Activated B cell treated with CpG ODN at 0.5 μM for 24 hours (primary cell): ENCODE results near the gene CRHR2. TPM values are rescaled to one million over a fixed set of nuclear protein-coding genes. Genes with fewer than 3 reads are reported as not detected.

Source experiments
- ATAC-seq: fragments of 200-7000 bp; cut with Tn5 transposase; one replicate; pipeline ENCODE4 v1.10.0; 2021; ENCODE audit warnings: low read depth, mild to moderate bottlenecking, moderate library complexity
- CTCF ChIA-PET: fragments of 350-600 bp; sonication (Branson Sonifier 250); formaldehyde crosslinking; loops from one replicate; lab custom pipeline; 2021; ENCODE audit warnings: antibody characterized with exemption; lab: Charles Lee
- POLR2A ChIA-PET: fragments of 350-600 bp; sonication (Branson Sonifier 250); formaldehyde crosslinking; loops from one replicate; lab custom pipeline; 2021; ENCODE audit warnings: antibody characterized with exemption; lab: Charles Lee
- DNase-seq: peaks from one replicate; pipeline ENCODE4 v3.0.0; 2022
- H3K27ac Mint-ChIP-seq: one replicate; pipeline ENCODE4 v1.8.0; 2020; ENCODE audit warnings: mixed read lengths
- H3K27me3 Mint-ChIP-seq: one replicate; pipeline ENCODE4 v1.8.0; 2021; ENCODE audit warnings: mixed read lengths
- H3K36me3 Mint-ChIP-seq: one replicate; pipeline ENCODE4 v1.8.0; 2021; ENCODE audit warnings: low read depth, mixed read lengths
- H3K4me1 Mint-ChIP-seq: one replicate; pipeline ENCODE4 v1.8.0; 2021; ENCODE audit warnings: mixed read lengths
- H3K4me3 Mint-ChIP-seq: one replicate; pipeline ENCODE4 v1.8.0; 2020; ENCODE audit warnings: mild to moderate bottlenecking, mixed read lengths
- H3K9me3 Mint-ChIP-seq: one replicate; pipeline ENCODE4 v1.8.0; 2020; ENCODE audit warnings: mixed read lengths
- CTCF ChIP-seq: fragments of 200-600 bp; IDR thresholded peaks from one replicate; pipeline ENCODE4 v1.8.0; 2022; ENCODE audit warnings: antibody characterized with exemption, mild to moderate bottlenecking
- intact Hi-C: fragments of 100-400 bp; cut with micrococcal nuclease; formaldehyde crosslinking; loops from one replicate; pipeline ENCODE4 v1.15.1; 2024
- total RNA-seq: library from RNA; stranded (reverse); gene quantifications from 2 replicates; pipeline ENCODE4 v1.2.3, GENCODE V29; 2022

The CRHR2 gene
- total RNA-seq, 1 donor from 2014 or later, result not detected

GRCh38 chr7:30690011-30690410 is 7.8 kb upstream of the CRHR2 start:
- ChIA-PET POLR2A (no interaction called here), CTCF (no interaction called here)
- no peak for DNase-seq
- no peaks in the 10 kb centered on the region for H3K9me3 Mint-ChIP-seq
- intact Hi-C loops, result no loop called here
- TF ChIP-seq CTCF, result no peak
- no peak overlapping the region for H3K4me3 Mint-ChIP-seq
- H3K27me3 Mint-ChIP-seq, result peaks cover 11% of the 10 kb centered on the region
- no peak overlapping the region for H3K27ac Mint-ChIP-seq
- no peak for ATAC-seq
- no peaks in the 10 kb centered on the region for H3K4me1 Mint-ChIP-seq
- H3K36me3 Mint-ChIP-seq, result no peaks in the 10 kb centered on the region

GRCh38 chr7:30688718-30689221 is 6.5 kb upstream of the CRHR2 start:
- intact Hi-C loops, result no loop called here
- no peaks in the 10 kb centered on the region for H3K9me3 Mint-ChIP-seq
- no peak for TF ChIP-seq CTCF
- H3K4me3 Mint-ChIP-seq, result no peak overlapping the region
- H3K36me3 Mint-ChIP-seq, result no peaks in the 10 kb centered on the region
- DNase-seq (no peak), ATAC-seq (no peak)
- ChIA-PET POLR2A (no interaction called here), CTCF (no interaction called here)
- H3K27me3 Mint-ChIP-seq, result peaks cover 15% of the 10 kb centered on the region
- no peak overlapping the region for H3K27ac Mint-ChIP-seq
- H3K4me1 Mint-ChIP-seq, result no peaks in the 10 kb centered on the region

GRCh38 chr7:30687604-30688003 is 5.3 kb upstream of the CRHR2 start:
- DNase-seq, result no peak
- no peak overlapping the region for H3K4me3 Mint-ChIP-seq
- no peak overlapping the region for H3K27ac Mint-ChIP-seq
- H3K27me3 Mint-ChIP-seq, result peaks cover 23% of the 10 kb centered on the region
- intact Hi-C loops, result no loop called here
- H3K9me3 Mint-ChIP-seq, result no peaks in the 10 kb centered on the region
- ChIA-PET POLR2A (no interaction called here), CTCF (no interaction called here)
- TF ChIP-seq CTCF, result no peak
- H3K36me3 Mint-ChIP-seq, result no peaks in the 10 kb centered on the region
- H3K4me1 Mint-ChIP-seq, result peaks cover 5% of the 10 kb centered on the region
- no peak for ATAC-seq

GRCh38 chr7:30684351-30684750 is 2.1 kb upstream of the CRHR2 start:
- ATAC-seq, result no peak
- DNase-seq, result no peak
- H3K9me3 Mint-ChIP-seq, result no peaks in the 10 kb centered on the region
- H3K27ac Mint-ChIP-seq, result no peak overlapping the region
- no peaks in the 10 kb centered on the region for H3K36me3 Mint-ChIP-seq
- no peak overlapping the region for H3K4me3 Mint-ChIP-seq
- intact Hi-C loops, result no loop called here
- ChIA-PET POLR2A (no interaction called here), CTCF (no interaction called here)
- H3K27me3 Mint-ChIP-seq, result peaks cover 38% of the 10 kb centered on the region
- TF ChIP-seq CTCF, result no peak
- peaks cover 10% of the 10 kb centered on the region for H3K4me1 Mint-ChIP-seq

GRCh38 chr7:30683816-30684215 is 1.6 kb upstream of the CRHR2 start:
- no peak for ATAC-seq
- peaks cover 10% of the 10 kb centered on the region for H3K4me1 Mint-ChIP-seq
- no peak overlapping the region for H3K4me3 Mint-ChIP-seq
- no peak for TF ChIP-seq CTCF
- H3K36me3 Mint-ChIP-seq, result no peaks in the 10 kb centered on the region
- H3K27ac Mint-ChIP-seq, result no peak overlapping the region
- peaks cover 43% of the 10 kb centered on the region for H3K27me3 Mint-ChIP-seq
- H3K9me3 Mint-ChIP-seq, result no peaks in the 10 kb centered on the region
- ChIA-PET CTCF (interaction anchor here (1.2 kb wide), 1 partner anchor 9 kb away, joined by 3 read pairs; no protein-coding TSS in a partner anchor), POLR2A (no interaction called here)
- intact Hi-C loops, result no loop called here
- no peak for DNase-seq
